HepG2 (cell line): ENCODE measurements around the gene TIMELESS. TPM values are rescaled to one million over a fixed set of nuclear protein-coding genes. Genes with fewer than 3 reads are reported as not detected.

Experiments
- CSRNP1 ChIP-seq: sonication (generic); formaldehyde crosslinking; IDR thresholded peaks from 2 replicates; pipeline ENCODE4 v1.8.1; 2023; ENCODE audit warnings: mild to moderate bottlenecking, missing genetic modification reagents
- FOXC1 ChIP-seq: sonication (generic); formaldehyde crosslinking; IDR thresholded peaks from 2 replicates; pipeline ENCODE4 v1.8.0; 2022; ENCODE audit warnings: mild to moderate bottlenecking, missing genetic modification reagents, borderline replicate concordance
- FOXO4 ChIP-seq: sonication (generic); formaldehyde crosslinking; conservative IDR thresholded peaks from 2 replicates; pipeline ENCODE4 v1.8.1; 2023; ENCODE audit warnings: missing genetic modification reagents
- HNRNPL ChIP-seq: fragments of 200-400 bp; formaldehyde crosslinking; IDR thresholded peaks from 2 replicates; pipeline ENCODE4 v1.6.1; 2017; ENCODE audit warnings: mild to moderate bottlenecking, low read depth, low read length
- MED8 ChIP-seq: sonication (generic); formaldehyde crosslinking; IDR thresholded peaks from 2 replicates; pipeline ENCODE4 v1.8.1; 2023; ENCODE audit warnings: mild to moderate bottlenecking, missing genetic modification reagents; ENCODE audit not compliant: insufficient replicate concordance
- NCOA5 ChIP-seq: sonication (generic); formaldehyde crosslinking; IDR thresholded peaks from 2 replicates; pipeline ENCODE4 v1.4.0; 2020; ENCODE audit warnings: missing genetic modification reagents
- PCBP2 ChIP-seq: fragments of 200-400 bp; formaldehyde crosslinking; optimal IDR thresholded peaks from 2 replicates; pipeline ENCODE3; 2018; ENCODE audit warnings: low read length, low read depth; ENCODE audit not compliant: poor library complexity, severe bottlenecking
- POLR2AphosphoS5 ChIP-seq: IDR thresholded peaks from 2 replicates; pipeline ENCODE4 v1.6.1; 2012; ENCODE audit warnings: low read depth, low read length
- REL ChIP-seq: sonication (generic); formaldehyde crosslinking; conservative IDR thresholded peaks from 2 replicates; pipeline ENCODE4 v1.8.0; 2022; ENCODE audit warnings: mild to moderate bottlenecking, missing genetic modification reagents, moderate library complexity
- SMAD1 ChIP-seq: sonication (generic); formaldehyde crosslinking; IDR thresholded peaks from 2 replicates; pipeline ENCODE4 v1.4.0; 2020; ENCODE audit warnings: missing genetic modification reagents, low read depth, mild to moderate bottlenecking, borderline replicate concordance
- TBX3 ChIP-seq: fragments of 450-650 bp; IDR thresholded peaks from 2 replicates; pipeline ENCODE4 v1.6.1; 2017; ENCODE audit warnings: antibody characterized with exemption, mild to moderate bottlenecking, inconsistent platforms, borderline replicate concordance
- TIGD3 ChIP-seq: sonication (generic); formaldehyde crosslinking; IDR thresholded peaks from 2 replicates; pipeline ENCODE4 v1.5.1; 2020; ENCODE audit warnings: mild to moderate bottlenecking, missing genetic modification reagents, borderline replicate concordance
- ZBTB20 ChIP-seq: sonication (generic); formaldehyde crosslinking; IDR thresholded peaks from 2 replicates; pipeline ENCODE4 v1.8.1; 2023; ENCODE audit warnings: missing genetic modification reagents, low read depth, mild to moderate bottlenecking, borderline replicate concordance
- ZFP82 ChIP-seq: sonication (generic); formaldehyde crosslinking; IDR thresholded peaks from 2 replicates; pipeline ENCODE4 v1.5.1; 2020; ENCODE audit warnings: mild to moderate bottlenecking, missing genetic modification reagents, borderline replicate concordance
- ZNF446 ChIP-seq: sonication (generic); formaldehyde crosslinking; IDR thresholded peaks from 2 replicates; pipeline ENCODE4 v1.5.0; 2020; ENCODE audit warnings: mild to moderate bottlenecking, missing genetic modification reagents
- ZNF512 ChIP-seq: sonication (generic); formaldehyde crosslinking; IDR thresholded peaks from 2 replicates; pipeline ENCODE4 v1.4.0; 2020; ENCODE audit warnings: mild to moderate bottlenecking, missing genetic modification reagents
- ZSCAN25 ChIP-seq: sonication (generic); formaldehyde crosslinking; IDR thresholded peaks from 2 replicates; pipeline ENCODE4 v1.8.0; 2022; ENCODE audit warnings: mild to moderate bottlenecking, missing genetic modification reagents
- polyA plus RNA-seq, 8 experiments: library from polyadenylated mRNA; depleted of rRNA in 3 of 8; stranded (reverse) in 7 of 8; unstranded in 1 of 8; fragments of >200 nt; fragmentation: Illumina TruSeq in 4 of 8; extraction: Trizol in 4 of 8; gene quantifications; 2 replicates each; pipeline versions ENCODE4 v1.2.1 to v1.2.3, GENCODE V29; 2011 to 2016; ENCODE audit warnings: low read depth in 4 of 8, missing spikeins in 1 of 8, mixed read lengths in 1 of 8; ENCODE audit not compliant: insufficient read depth in 1 of 8
- total RNA-seq, 5 experiments: library from RNA; depleted of rRNA; stranded (reverse); fragments of >200 nt; fragmentation: Illumina TruSeq; extraction: Trizol; gene quantifications; 2 replicates each; pipeline ENCODE4 v1.2.3, GENCODE V29; 2016; ENCODE audit warnings: low read depth in 1 of 5
- TF ChIP-seq, protein P1 (sequence below): sonication (generic); formaldehyde crosslinking; IDR thresholded peaks from 2 replicates; pipeline ENCODE4 v1.5.1; 2020; ENCODE audit warnings: mild to moderate bottlenecking, missing genetic modification reagents

Gene TIMELESS
- total and polyA plus RNA-seq, 2 of the 13 experiments (the other 11 are each of a cell fraction or from before 2014, with no cell fraction given) = 4.0 to 20.3 TPM

GRCh38 chr12:56487448-56488040 is 38.3 kb upstream of the TIMELESS start (continued):
- TF ChIP-seq HNRNPL (0 out of 2 replicates have a peak, but pooled peaks have one; percentile 37), ZNF512 (0 out of 2 replicates have a peak, but pooled peaks have one; percentile 54), POLR2AphosphoS5 (peak; percentile 13; the same call in 1 of the 2 replicates), PCBP2 (no peak), SMAD1 (CRISPR knock-in tag) (peak; percentile 53; the same call in 1 of the 2 replicates), TIGD3 (peak; percentile 68; the same call in 1 of the 2 replicates), TBX3 (no peak), ZNF446 (CRISPR knock-in tag) (no peak), ZSCAN25 (CRISPR knock-in tag) (0 out of 2 replicates have a peak, but pooled peaks have one; percentile 21), MED8 (CRISPR knock-in tag) (peak; percentile 43), ZBTB20 (0 out of 2 replicates have a peak, but pooled peaks have one; percentile 59), NCOA5 (CRISPR knock-in tag) (no peak), FOXC1 (CRISPR knock-in tag) (peak; percentile 77), REL (CRISPR knock-in tag) (peak; percentile 53; the same call in 1 of the 2 replicates), FOXO4 (CRISPR knock-in tag) (0 out of 2 replicates have a peak, but pooled peaks have one; percentile 28), CSRNP1 (CRISPR knock-in tag) (0 out of 2 replicates have a peak, but pooled peaks have one; percentile 25), ZFP82 (CRISPR knock-in tag) (no peak)
- TF ChIP-seq, protein P1, sequence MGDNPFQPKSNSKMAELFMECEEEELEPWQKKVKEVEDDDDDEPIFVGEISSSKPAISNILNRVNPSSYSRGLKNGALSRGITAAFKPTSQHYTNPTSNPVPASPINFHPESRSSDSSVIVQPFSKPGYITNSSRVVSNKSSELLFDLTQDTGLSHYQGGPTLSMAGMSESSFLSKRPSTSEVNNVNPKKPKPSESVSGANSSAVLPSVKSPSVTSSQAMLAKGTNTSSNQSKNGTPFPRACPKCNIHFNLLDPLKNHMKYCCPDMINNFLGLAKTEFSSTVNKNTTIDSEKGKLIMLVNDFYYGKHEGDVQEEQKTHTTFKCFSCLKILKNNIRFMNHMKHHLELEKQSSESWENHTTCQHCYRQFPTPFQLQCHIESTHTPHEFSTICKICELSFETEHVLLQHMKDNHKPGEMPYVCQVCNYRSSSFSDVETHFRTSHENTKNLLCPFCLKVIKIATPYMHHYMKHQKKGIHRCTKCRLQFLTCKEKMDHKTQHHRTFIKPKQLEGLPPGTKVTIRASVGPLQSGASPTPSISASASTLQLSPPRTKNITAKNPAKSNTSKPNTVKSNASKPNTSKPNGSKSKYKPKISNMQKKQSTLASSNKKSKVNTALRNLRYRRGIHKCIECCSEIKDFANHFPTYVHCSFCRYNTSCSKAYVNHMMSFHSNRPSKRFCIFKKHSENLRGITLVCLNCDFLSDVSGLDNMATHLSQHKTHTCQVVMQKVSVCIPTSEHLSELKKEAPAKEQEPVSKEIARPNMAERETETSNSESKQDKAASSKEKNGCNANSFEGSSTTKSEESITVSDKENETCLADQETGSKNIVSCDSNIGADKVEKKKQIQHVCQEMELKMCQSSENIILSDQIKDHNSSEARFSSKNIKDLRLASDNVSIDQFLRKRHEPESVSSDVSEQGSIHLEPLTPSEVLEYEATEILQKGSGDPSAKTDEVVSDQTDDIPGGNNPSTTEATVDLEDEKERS (CRISPR knock-in tag) = 0 out of 2 replicates have a peak, but pooled peaks have one; percentile 52
